Liver (tissue), 3 donors: ENCODE data around the gene WLS.

ENCODE experiments used
- EGR1 ChIP-seq, 2 donors: IDR thresholded peaks; 2 replicates each; pipeline ENCODE4 v1.6.1; 2016 to 2018; ENCODE audit warnings: antibody characterized with exemption in 2 of 2, low read depth in 2 of 2
- GABPA ChIP-seq, 2 donors: IDR thresholded peaks in 1 of 2; conservative IDR thresholded peaks in 1 of 2; 2 replicates each; pipeline ENCODE4 v1.6.1; 2016; ENCODE audit warnings: antibody characterized with exemption in 2 of 2, mild to moderate bottlenecking in 1 of 2, moderate library complexity in 1 of 2
- HNF4G ChIP-seq: IDR thresholded peaks from 2 replicates; pipeline ENCODE4 v1.6.1; 2016; ENCODE audit warnings: antibody characterized with exemption
- NR2F2 ChIP-seq: IDR thresholded peaks from 2 replicates; pipeline ENCODE4 v1.6.1; 2016; ENCODE audit warnings: antibody characterized with exemption
- RAD21 ChIP-seq, 2 donors: IDR thresholded peaks; 2 replicates each; pipeline ENCODE4 v1.6.1; 2016; ENCODE audit warnings: antibody characterized with exemption in 2 of 2, mild to moderate bottlenecking in 2 of 2
- RXRA ChIP-seq, 2 donors: IDR thresholded peaks; 2 replicates each; pipeline ENCODE4 v1.6.1; 2017 to 2018; ENCODE audit warnings: antibody characterized with exemption in 2 of 2, mild to moderate bottlenecking in 1 of 2
- SP1 ChIP-seq: IDR thresholded peaks from 2 replicates; pipeline ENCODE4 v1.6.1; 2018; ENCODE audit warnings: antibody characterized with exemption, mild to moderate bottlenecking
- TAF1 ChIP-seq: conservative IDR thresholded peaks from 2 replicates; pipeline ENCODE4 v1.6.1; 2016; ENCODE audit warnings: antibody characterized with exemption, mild to moderate bottlenecking
- YY1 ChIP-seq: IDR thresholded peaks from 2 replicates; pipeline ENCODE4 v1.6.1; 2016; ENCODE audit warnings: antibody characterized with exemption, mild to moderate bottlenecking
- TF ChIP-seq, protein P1 (sequence below): fragments of 150-350 bp; IDR thresholded peaks from 2 replicates; pipeline ENCODE4 v1.5.1; 2017; ENCODE audit warnings: improper control_type of control experiment, low read depth, low read length; ENCODE audit not compliant: missing input control
- TF ChIP-seq, protein P2 (sequence below): IDR thresholded peaks from 2 replicates; pipeline ENCODE4 v1.6.1; 2016; ENCODE audit warnings: antibody characterized with exemption
- TF ChIP-seq, protein P3 (sequence below): IDR thresholded peaks from 2 replicates; pipeline ENCODE4 v1.6.1; 2016; ENCODE audit warnings: antibody characterized with exemption
- TF ChIP-seq, protein P4 (sequence below): IDR thresholded peaks from 2 replicates; pipeline ENCODE4 v1.6.1; 2016; ENCODE audit warnings: antibody characterized with exemption, mild to moderate bottlenecking
- donor health status: healthy.
- donor health status: healthy.

DNA sequence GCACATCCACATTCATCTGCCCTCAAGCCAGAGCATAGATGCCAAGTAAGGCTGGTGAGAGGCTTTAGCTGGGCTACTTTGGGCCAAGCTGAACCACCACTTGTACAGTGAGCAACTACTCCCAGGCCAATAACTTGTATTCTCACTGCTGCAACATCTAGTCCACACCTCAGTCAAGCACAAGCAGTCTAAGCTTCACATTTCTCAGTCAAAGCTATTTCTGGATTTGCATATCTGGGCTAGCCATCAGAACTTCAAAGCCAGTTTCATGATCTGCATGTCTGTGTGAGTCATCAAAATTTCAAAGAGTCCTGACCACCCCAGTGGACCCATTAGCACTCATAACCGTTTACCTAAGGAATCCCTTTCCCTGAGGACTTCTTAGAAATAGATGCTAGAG, 104.2 kb downstream of the WLS start:
- TF ChIP-seq, protein P1, sequence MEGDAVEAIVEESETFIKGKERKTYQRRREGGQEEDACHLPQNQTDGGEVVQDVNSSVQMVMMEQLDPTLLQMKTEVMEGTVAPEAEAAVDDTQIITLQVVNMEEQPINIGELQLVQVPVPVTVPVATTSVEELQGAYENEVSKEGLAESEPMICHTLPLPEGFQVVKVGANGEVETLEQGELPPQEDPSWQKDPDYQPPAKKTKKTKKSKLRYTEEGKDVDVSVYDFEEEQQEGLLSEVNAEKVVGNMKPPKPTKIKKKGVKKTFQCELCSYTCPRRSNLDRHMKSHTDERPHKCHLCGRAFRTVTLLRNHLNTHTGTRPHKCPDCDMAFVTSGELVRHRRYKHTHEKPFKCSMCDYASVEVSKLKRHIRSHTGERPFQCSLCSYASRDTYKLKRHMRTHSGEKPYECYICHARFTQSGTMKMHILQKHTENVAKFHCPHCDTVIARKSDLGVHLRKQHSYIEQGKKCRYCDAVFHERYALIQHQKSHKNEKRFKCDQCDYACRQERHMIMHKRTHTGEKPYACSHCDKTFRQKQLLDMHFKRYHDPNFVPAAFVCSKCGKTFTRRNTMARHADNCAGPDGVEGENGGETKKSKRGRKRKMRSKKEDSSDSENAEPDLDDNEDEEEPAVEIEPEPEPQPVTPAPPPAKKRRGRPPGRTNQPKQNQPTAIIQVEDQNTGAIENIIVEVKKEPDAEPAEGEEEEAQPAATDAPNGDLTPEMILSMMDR, result no peak
- TF ChIP-seq RAD21 (IDR thresholded peaks at IDR 0.05) (no peak), RXRA (IDR thresholded peaks at IDR 0.05) (no peak), GABPA (IDR thresholded peaks at IDR 0.05 in 1 of 2, conservative IDR thresholded peaks at IDR 0.05 in 1 of 2) (no peak), NR2F2 (no peak), HNF4G (no peak), EGR1 (IDR thresholded peaks at IDR 0.05; ENCODE audit: low read depth in 2 of 2) (no peak), YY1 (no peak), TAF1 (no peak), SP1 (no peak)
- TF ChIP-seq, protein P2, sequence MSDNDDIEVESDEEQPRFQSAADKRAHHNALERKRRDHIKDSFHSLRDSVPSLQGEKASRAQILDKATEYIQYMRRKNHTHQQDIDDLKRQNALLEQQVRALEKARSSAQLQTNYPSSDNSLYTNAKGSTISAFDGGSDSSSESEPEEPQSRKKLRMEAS, result no peak
- TF ChIP-seq, protein P3, sequence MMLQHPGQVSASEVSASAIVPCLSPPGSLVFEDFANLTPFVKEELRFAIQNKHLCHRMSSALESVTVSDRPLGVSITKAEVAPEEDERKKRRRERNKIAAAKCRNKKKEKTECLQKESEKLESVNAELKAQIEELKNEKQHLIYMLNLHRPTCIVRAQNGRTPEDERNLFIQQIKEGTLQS, result no peak
- TF ChIP-seq, protein P4, sequence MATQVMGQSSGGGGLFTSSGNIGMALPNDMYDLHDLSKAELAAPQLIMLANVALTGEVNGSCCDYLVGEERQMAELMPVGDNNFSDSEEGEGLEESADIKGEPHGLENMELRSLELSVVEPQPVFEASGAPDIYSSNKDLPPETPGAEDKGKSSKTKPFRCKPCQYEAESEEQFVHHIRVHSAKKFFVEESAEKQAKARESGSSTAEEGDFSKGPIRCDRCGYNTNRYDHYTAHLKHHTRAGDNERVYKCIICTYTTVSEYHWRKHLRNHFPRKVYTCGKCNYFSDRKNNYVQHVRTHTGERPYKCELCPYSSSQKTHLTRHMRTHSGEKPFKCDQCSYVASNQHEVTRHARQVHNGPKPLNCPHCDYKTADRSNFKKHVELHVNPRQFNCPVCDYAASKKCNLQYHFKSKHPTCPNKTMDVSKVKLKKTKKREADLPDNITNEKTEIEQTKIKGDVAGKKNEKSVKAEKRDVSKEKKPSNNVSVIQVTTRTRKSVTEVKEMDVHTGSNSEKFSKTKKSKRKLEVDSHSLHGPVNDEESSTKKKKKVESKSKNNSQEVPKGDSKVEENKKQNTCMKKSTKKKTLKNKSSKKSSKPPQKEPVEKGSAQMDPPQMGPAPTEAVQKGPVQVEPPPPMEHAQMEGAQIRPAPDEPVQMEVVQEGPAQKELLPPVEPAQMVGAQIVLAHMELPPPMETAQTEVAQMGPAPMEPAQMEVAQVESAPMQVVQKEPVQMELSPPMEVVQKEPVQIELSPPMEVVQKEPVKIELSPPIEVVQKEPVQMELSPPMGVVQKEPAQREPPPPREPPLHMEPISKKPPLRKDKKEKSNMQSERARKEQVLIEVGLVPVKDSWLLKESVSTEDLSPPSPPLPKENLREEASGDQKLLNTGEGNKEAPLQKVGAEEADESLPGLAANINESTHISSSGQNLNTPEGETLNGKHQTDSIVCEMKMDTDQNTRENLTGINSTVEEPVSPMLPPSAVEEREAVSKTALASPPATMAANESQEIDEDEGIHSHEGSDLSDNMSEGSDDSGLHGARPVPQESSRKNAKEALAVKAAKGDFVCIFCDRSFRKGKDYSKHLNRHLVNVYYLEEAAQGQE, result no peak
